ENCODE data around the gene MELTF.
A peak's percentile ranks its signal among the peaks of the same experiment; 100 is the strongest.
"Not testable (repeated sequence)": the region's sequence is repeated elsewhere in the genome, so short reads cannot be mapped to it uniquely, and the experiment has no call there.

The MELTF gene

GRCh38 chr3:197029511-197030167, at the start of gene MELTF:
TSS of gene MELTF (minus strand) at chr3:197029817. CDS start at chr3:197029702, 115 bp downstream.
- DNase-seq (ENCODE audit: low read depth) = peak; percentile 49

- DNase-seq (ENCODE audit: low read depth) = no peak
Measured at GRCh38 chr3:197076415-197076814, 46.8 kb upstream of the MELTF start.

- DNase-seq (ENCODE audit: low read depth) = no peak
Measured at GRCh38 chr3:197068077-197068476, 38.5 kb upstream of the MELTF start.

GRCh38 chr3:197064771-197065170, 35.2 kb upstream of the MELTF start:
- DNase-seq (ENCODE audit: low read depth) = no peak

DNA sequence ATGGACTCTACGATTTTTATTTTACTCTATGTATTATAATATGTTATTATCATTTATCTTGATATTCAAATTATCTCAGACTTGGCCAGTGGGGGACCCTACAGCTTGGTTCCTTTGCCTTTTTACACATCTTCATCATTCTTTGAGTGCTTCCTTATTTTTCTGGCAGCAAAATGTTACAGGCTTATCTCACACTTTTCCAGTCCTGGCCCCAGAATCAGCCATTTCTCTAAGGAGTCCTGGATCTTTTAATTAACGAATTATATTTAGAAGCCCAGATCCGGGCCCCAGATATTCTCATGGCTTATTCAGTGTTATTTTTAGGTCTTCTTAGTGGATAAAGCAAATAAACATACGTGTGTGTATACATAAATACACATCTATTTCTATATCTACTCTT, 32.8 kb upstream of the MELTF start:
- no peak for DNase-seq (ENCODE audit: low read depth)

- DNase-seq (ENCODE audit: low read depth) = not testable (repeated sequence)
Measured at GRCh38 chr3:197051637-197052036, 22.0 kb upstream of the MELTF start.

GRCh38 chr3:197050511-197050910, 20.9 kb upstream of the MELTF start:
- no peak for DNase-seq (ENCODE audit: low read depth)

DNA sequence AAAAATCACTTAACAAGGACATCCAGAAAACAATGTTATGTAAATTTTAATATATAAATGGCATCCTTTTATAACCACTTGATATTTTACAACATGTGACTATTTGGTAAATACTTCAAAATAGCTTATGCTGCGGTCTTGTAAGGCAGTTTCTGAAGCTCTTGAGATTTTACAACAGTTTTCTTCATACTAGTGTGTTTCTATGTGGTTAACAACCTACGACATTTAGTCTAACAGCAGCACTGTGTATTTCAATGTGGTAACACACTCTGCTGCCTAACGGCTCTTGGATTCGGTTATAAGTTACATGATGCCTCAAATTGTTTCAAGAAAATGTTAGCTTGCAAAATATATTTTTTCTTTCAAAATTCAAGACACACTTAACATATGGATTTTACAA, 12.9 kb upstream of the MELTF start:
- DNase-seq (ENCODE audit: low read depth) = no peak

GRCh38 chr3:197041875-197042488, 12.4 kb upstream of the MELTF start:
- DNase-seq (ENCODE audit: low read depth) = no peak

DNA sequence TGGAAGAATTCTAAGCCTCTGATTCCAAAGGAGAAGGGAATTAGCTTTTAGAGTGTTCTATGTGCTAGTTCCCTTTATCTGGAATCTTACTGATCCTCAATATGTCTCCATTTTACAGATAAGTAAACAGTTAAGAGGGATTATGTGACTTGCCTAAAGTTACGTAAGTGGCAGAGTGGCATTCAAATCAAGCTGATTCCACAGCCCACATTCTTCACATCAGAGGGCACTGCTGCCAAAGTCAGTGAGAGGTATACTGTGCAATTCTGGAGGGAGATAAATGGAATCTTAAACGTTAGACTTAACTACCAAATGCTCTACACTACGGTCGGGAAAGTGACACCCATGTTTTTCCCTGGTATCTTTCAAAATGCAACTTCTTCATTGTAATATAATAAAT, 11.0 kb upstream of the MELTF start:
- DNase-seq (ENCODE audit: low read depth) = no peak

DNA sequence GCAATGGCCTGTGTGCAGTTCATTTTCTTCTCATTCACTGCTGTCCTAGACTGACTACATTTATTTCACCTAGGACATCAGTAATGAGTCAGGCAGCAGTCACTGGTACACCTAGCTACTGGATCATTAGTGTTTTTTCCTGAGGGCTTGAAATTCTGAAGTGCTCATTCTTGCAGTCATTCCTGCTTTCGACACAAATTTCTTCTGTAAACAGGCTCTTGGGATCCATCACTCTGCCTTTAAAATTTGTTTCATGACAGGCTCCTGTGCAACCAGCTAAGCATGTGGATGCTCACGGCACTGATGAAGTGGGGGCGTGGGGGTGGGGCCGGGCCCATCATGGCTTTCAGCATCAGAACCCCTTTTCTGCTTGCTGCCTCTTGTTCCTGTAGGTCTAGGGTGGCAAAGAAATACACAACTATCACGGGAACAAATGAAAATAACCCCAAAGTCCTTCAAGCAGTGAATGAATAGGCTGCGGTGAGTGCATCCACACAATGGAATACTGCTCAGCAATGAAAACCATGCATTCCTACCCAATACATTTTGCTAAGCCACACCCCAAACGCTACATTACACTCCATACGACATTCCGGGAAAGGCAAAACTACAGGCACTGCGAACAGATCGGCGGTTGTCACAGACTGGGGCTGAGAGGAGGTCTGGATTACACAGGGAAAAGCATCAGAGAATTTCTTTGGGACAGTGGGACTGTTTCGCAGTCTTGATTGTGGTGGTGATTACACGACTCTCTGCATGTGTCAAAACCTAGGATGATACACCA, 9.3 kb upstream of the MELTF start:
- no peak for DNase-seq (ENCODE audit: low read depth)

DNA sequence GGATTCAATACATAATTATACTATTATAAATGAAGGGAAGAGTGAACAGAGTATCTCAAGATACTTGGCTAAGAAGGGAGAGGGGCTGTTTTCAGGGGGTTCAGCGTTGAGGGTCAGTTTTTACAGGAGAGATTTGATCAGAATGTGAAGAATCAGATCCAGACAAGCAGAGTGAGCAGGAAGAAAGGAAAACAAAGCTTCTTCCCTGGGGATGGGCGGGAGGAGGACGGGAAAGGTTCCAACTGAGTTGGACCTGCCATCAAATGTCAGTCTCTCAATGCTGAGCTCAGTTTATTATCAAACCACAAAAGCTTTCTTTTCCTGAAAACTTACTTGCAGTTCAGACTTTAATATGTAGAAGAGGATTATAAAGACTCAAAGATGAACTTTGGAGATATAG, 6.0 kb upstream of the MELTF start:
- DNase-seq (ENCODE audit: low read depth) = no peak

- not testable (repeated sequence) for DNase-seq (ENCODE audit: low read depth)
Measured at GRCh38 chr3:197034778-197035177, 5.2 kb upstream of the MELTF start.

DNA sequence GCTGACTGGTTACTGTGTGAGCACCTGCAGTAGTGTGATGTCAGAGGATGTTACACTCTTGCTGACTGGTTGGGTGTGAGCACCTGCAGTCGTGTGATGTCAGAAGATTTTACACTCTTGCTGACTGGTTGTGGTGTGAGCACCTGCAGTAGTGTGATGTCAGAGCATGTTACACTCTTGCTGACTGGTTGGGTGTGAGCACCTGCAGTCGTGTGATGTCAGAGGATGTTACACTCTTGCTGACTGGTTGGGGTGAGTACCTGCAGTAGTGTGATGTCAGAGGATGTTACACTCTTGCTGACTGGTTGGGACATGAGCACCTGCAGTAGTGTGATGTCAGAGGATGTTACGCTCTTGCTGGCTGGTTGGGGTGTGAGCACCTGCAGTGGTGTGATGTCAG, 4.1 kb upstream of the MELTF start:
- not testable (repeated sequence) for DNase-seq (ENCODE audit: low read depth)

DNA sequence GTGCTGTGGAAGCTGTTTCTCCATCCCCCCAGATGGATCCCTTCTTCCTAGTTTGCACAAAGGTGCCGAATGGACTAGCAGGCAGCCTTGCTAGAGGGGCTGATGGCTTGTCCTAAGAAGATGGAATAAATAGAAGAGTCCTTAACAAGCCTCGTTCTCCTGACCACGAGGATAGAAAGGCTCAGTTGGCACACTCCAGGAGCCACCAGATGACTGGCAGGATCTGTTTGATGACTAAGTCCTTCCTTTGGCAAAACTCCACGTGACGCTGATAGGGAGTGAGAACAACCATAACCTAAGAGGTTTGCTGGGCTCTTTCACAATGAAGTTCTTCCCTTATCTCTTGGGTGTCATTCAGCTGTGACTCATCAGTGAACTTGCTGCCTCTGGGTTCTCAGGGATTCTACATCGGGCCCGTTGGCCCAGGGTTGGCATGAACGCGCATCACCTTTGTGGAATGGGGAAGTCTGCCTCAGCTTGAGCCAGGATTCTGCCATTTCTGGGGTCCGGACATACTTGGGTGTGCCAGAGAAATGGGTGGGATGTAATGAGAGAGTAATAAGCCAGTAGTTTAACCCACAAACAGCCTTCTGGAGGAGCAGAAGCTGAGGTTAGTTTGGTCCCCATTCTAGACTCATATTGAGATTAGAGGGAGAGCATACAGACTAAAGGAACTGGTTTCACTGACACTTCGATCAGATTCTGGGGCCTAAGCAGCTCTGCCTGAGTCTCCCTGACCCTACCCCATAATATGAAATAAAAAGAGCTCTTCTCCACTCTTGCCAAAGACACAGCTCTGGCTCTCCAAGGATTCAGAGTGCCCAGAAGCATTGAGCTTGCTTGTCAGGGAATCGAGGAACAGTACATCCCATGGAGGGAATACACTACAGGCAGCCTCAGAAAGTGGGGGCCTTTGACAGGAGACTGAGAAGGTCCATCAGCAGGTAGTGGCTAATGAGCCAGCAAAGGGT, 2.0 kb upstream of the MELTF start:
- peak; percentile 99 for DNase-seq (ENCODE audit: low read depth)

GRCh38 chr3:197030379-197031314, 1.0 kb upstream of the MELTF start:
- DNase-seq (ENCODE audit: low read depth) = no peak

DNA sequence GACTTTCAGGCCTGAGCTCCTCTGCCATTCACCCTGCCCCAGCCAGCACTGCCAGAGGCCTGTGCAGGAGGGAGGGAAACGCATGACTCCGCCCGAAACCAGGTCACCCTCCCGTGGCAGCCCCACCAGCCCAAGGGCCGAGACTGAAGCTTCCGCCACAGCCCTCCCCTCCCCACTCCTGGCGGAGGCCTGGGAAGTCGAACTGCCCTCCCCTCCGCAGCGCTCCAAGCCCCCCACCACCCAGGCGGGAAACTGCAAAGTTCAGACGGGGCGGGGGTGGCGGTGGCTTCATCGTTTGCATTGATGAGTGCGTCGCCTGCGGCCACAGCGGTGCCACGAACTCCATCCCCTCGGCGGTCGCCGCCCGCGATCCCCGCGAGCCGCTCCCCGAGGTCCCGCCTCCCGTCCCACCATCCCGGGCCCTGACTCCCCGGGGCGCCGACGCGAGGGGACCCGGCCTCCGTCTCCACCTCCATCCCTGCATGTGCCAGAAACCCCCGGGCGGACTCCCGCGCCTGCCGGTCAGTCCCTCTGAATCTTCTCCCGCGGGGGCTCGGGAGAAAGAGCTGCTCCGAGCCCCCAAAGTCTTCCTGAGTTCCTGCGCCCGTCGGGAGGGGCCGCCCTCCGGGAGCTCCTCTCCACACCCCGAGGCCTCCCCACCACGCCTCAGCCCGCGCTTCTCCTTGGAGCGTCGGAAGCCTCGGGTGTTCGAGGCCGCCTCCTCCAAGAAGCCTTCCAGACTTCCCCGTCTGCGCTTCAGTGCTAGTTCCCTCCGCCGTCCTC, 698 bp downstream of the MELTF start:
- DNase-seq (ENCODE audit: low read depth) = no peak

DNA sequence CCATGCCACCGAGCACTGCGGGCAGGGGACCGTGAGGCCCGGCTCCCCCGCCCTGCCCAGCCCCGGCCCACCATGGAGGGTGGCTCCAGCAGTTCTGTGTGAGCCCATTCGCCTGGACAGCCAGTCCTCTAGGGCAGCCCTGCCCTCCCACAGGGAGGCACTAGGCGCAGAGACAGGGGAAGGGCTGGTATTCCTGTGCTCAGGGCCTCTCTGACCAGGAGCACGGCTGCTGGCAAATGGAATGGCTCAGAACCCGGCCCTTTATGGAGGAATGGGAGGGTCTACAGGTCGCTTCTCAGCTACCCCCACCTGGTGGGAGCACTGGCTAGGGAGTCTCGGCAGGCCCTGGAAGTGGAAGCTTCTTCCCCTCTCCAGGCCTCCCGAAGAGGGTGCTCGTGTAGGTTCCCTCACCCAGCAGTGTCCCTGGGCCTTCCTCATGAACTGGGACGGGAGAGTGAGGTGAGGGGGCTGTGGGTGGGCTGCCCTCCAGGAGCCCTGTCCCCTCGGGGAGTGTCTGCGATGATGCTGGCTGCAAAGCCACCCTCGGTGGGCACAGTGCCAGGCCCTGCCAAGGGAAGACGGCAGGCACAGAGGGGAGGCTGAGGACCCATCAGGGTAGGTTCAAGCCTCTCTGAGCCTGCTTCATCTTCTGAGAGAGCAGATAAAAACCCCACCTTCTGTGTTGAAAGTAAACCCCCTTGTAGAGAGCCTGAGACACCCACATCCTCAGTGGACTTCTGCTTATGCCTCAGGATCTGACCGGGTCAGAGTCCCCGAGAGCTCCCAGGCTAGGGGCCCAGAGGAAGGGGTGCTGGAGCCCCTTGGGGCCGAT, 1.5 kb downstream of the MELTF start:
- no peak for DNase-seq (ENCODE audit: low read depth)

Data from HS-5 (cell line).